Ureter (tissue), 1 donor: ENCODE results near the gene FOXK1. TPM values are rescaled to one million over a fixed set of nuclear protein-coding genes. Genes with fewer than 3 reads are reported as not detected.

Experiments used
- DNase-seq: peaks from one replicate; pipeline ENCODE4 v3.0.0-alpha.2; 2020; ENCODE audit warnings: low spot score
- total RNA-seq: library from RNA; stranded (reverse); gene quantifications from one replicate; pipeline ENCODE4 v1.2.4, GENCODE V29; 2023
- donor health status: DM: yes; HTN: yes; CAD: no.

The FOXK1 gene
- total RNA-seq, 1 donor from 2014 or later = 40.4 TPM

DNA sequence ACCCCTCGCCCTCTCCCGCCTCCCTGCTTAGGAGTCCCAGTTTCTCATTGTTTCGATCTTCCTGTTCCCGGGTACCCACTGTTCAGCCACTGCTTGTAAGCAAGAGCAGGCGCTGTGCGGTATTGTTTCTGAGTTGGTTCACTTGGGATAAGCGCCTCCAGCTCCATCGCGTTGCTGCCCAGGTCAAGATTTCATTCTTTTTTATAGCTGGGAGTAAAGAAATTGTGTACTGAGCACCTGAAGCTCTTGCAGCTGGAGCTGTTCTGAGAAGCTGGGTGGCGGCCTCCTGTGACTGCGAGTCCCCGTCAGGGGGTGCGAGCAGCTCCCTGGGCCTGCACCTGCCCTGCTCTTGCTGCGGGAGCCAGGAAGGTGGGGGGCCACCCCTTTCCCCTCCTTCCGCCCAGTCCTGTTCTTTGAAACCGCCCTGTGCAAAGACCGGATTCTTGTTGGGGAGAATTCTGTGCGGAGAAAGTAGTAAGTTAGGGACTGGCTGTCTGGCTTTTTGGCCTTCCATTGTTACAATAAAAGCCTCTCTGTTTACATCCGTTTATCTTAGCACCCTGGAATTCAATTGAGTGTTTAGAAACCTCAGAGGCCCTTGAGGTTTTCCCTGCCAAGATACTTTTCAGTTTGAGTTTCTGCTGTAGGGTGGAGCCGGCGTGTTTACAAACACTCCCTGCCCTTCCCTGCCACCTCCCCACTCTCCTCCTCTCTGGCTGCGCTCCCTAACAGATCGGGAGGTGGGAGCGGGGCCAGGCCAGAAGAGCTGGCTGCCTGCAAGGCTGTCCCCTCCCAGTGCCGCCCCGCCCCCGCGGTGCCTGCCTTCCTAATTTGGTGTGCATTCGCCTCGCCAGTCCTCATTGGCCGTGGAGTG, 62.5 kb downstream of the FOXK1 start:
- DNase-seq = peak; percentile 99

DNA sequence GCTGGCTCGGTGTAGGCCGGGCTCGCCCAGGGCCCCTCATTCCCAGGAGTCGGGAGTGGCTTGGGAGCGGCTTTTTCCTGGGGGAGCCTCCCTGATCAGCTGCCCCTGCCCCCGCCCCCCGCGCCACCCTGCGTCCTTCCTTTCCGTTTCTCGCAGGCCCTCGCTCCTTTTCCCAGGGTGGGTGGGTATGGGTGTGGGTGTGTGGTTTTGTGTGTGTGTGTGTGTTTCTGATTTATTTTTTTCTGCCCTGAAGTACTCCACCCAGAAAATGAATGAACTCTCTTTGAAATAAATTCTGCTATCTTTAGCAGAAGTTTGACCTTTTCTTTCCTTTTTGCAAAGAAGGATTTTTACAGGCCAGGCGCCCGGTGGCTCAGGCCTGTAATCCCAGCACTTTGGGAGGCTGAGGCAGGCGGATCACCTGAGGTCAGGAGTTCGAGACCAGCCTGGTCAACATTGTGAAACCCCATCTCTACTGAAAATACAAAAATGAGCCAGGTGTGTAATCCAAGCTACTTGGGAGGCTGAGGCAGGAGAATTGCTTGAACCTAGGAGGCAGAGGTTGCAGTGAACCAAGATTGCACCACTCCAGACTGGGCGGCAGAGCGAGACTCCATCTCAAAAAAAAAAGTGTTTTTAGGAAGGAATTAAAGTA, 63.3 kb downstream of the FOXK1 start:
- no peak for DNase-seq

DNA sequence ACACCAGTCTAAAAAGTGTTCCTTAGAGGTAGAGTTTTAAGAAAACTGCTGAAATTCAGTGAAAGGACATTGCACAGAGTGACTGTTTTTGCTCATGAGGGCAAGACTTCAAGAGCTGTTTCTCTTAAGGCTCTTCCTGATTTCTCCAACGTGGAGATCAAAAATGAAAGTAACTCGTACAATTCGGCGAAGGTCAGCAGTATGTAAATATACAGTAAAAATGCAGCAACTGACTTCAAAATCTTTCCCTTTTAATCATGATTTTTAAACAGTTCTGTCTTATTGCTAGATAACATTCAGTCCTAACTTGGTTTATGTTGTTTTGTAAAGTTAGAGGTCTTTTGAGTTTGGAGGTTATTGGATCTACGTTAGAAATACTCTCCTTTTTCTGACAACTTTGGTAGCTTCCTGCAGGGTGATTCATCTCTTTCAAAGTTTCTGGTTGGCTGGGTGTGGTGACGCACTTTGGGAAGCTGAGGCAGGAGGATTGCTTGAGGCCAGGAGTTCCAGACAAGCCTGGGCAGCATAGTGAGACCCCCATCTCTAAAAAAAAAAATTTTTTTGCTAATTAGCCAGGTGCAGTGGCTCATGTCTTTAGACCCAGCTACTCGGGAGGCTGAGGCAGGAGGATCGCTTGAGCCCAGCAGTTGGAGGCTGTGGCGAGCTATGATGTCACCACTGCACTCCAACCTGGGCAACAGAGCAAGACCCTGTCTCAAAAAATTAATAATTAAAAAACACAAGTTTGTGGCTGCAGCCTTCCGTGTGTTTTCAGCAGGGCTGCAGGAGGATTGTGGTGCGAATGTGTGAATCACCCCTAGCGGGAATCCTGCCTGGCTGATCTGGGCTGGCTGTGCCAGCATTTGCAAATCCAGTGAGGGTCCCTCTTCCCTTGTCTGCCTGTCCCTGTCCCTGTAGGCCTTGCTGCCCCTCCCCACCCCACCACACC, 64.2 kb downstream of the FOXK1 start:
- no peak for DNase-seq

DNA sequence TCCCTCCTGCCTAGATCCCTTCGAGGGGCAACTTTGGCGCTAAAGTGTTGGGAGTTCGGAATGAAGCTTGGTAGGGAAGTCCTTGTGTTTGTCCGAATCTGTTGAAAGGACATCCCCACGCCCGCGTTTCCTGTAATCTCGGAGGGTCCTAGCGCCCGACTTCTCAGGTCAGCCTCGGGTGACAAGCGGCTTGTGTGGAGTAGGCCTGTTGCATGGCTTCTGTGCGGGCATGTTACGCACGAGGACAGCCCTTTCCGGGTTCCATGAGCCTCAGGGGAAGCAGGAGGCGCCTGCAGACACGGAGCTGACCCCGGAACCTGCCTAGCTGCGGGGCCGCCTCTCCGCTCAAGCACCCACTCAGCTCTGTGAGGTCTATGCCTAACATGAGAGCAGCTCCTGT, 64.9 kb downstream of the FOXK1 start:
- no peak for DNase-seq

DNA sequence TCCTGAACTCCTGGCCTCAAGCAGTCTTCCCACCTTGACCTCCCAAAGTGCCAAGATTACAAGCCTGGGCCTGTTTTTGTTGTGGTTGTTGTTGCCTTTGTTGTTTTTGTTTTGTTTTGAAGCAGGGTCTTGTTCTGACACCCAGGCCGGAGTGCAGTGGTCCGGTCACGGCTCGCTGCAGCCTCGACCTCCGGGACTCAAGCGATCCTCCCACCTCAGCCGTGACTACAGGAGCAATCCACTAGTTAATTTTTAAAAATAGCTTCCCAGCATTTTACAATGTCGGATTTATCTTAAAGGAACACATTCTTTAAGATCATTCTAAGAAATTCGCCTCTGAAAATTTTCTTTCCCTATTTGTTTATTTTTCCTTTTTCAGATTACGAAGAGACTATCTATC, 65.7 kb downstream of the FOXK1 start:
- no peak for DNase-seq

DNA sequence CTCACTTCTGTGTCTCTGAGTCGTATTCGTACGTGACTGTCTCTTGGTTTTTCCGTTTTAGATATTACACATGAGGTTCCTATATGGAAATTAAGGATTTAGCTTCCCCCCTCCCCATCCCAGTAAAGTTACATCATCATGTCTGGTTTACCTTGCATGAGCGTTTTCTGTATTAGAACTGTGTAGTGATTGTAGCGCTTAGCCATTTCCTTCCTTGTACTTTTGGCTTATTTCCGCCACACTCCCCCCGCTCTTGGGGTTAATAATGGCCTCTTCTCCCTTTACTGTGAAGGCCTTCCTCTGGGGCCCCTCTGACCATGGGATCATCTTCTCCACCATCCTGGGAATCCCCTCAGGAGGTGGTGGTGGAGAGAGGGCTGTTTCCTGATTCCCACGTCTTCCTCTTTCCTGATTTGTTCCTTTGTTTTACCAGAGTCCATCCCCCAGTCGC, 66.2 kb downstream of the FOXK1 start:
- DNase-seq = no peak

DNA sequence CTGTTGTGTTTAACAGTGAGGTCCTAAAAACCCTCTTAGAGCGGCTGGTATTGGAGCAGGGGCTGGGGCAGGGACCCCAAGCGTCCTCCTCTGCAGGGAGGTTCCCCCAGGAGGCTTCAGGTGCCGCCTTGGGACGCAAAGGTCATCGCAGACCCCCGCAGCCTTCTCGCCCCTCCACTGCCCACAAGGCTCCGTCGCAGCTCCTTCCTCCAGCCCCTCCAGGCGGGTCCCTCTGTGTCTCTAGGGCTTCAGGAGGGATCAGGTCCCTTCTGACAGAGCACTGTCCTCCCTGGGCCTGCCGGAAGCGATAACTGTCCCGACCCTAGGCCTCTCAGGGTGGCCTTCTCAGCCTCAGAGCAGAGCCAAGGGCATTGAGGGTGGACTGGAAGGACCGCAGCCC, 67.3 kb downstream of the FOXK1 start:
- DNase-seq = no peak

DNA sequence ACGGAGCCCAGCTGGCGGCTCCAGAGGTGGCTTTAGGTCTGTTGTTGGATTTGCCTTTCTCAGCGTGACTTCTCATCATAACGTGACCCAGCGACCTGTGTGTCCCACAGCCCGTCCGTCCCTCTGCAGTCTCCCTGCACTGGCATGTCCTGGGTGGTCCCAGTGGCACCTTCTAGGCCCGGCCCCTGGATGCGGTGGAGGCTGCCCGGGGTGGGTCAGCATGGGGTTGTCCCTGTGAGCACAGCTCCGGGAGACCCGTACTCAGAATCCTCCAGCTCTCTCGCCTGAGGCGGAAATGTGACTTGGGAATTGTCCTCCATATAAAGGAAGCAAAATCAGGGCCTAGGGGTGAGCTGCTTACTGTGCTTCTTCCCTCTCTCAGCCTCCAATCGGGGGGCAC, 67.7 kb downstream of the FOXK1 start:
- DNase-seq = no peak

DNA sequence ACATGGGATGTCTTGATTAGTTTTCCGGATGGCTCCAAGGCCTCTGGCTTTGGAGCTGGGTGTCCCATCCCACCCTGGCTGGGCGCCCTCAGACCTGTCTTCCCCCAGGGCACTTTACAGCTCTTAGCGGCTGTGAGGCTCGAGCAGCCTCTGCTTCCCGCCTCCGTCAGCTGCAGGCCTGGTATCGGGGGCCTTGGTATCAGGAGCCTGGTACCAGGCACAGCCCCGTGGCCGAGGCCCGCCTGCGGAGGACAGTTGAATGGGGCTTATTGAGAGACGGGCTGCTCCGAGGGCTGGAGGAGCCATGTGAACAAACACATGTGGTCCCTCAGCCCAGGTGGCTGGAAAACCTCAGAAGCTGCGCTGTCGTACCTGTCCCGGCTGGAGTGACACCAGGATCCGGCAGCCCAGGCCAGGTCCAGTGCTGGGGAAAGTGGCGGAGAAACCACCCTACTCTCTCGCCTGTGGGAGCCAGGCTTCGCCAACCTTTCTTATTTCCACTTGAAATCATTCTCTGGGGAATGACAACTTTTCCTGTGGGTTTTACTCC, 69.4 kb downstream of the FOXK1 start:
- DNase-seq = no peak

DNA sequence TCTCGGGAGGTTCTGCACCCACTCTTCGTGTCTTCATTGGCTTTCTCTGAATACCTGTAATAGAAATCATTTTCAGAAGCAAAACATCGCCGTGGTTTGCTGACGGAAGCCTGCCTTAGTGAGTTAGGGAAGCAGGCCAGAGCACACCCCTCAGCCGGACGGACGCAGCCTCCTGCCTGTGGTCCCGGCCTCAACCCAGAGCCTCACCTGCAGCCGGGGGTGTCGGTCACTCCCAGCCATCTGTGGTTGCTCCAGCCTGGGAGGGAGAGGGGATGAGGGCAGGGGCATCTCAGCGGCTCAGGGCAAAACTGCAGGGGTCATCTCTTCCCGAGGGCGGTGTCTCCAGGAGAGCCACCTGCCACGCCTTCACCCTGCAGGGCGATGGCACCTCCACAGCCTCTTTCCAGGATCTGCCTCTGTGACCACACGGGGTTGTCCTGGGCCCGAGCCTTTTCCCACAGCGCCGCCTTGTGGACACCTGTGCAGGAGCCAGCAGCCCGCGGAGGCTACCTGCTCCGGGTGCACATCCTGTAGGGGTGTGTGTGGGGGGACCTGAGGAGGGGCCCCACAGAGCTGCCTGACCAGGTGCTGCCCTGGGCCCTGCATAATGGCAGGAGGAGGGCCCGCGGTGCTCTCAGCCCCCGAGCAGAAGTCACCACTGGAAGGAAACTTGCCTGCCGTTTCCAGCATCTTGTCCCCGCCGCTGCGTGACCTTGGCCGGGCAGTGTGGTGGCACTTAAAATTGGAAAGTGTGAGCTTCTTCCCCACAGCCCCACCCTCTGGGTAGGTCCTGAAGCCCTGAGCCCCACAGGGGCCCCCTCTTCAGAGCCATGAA, 71.7 kb downstream of the FOXK1 start:
- DNase-seq = peak; percentile 81

DNA sequence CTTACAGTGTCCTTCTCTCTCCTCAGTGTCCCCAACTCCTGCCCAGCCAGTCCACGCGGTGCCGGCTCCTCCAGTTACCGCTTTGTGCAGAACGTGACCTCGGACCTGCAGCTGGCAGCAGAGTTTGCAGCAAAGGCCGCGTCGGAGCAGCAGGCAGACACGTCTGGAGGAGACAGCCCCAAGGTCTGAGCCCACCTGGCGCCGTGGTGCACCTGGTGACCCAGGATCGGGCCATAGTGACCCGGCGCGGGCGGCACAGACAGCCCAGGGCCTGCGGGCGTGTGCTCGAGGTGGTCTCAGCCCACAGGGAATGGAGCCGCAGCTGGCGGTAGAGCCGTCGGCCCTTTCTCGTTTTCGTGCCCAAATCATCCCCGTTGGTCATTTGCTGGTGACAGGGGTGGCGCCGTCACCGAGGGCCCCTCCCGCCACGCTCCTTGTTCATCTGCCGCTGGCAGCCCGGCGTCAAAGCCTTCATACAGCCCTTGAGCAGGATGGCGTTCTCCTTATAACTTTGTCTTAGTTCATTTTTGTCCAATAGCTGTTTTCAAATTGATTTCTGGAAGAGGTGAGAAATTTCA, 72.4 kb downstream of the FOXK1 start:
- DNase-seq = no peak

DNA sequence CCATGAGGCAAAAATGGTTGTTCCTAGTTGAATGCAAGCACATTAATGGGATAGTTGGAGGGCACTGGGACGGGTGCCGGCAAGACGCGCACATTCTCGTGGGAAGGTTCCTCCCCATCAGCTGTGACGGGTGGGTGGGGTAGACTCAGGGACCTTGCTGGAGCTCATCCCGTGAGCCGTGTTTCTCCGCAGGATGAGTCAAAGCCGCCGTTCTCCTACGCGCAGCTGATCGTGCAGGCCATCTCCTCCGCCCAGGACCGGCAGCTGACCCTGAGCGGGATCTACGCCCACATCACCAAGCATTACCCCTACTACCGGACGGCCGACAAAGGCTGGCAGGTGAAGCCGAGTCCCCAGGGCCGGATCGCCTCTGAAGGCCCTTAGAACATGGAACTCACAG, 73.0 kb downstream of the FOXK1 start:
- no peak for DNase-seq

DNA sequence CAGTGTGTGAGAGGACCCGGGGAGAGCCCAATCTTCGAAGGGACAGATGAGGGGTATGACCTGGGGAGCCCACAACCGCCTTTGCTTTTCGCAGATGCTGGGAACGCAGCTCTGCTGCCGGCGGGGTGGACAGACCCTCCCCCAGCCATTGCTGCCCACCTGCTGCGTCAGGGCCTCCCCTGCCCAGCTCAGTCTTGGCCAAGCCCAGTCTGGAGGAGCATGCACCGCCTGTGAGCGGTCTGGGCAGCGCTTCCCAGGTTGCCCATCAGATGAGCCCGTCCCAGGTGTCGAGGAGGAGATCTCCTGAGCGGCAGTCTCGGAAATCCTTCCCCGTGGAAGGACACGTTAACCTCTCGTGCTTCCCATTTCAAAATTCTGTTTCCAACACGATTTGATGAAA, 76.0 kb downstream of the FOXK1 start:
- no peak for DNase-seq

DNA sequence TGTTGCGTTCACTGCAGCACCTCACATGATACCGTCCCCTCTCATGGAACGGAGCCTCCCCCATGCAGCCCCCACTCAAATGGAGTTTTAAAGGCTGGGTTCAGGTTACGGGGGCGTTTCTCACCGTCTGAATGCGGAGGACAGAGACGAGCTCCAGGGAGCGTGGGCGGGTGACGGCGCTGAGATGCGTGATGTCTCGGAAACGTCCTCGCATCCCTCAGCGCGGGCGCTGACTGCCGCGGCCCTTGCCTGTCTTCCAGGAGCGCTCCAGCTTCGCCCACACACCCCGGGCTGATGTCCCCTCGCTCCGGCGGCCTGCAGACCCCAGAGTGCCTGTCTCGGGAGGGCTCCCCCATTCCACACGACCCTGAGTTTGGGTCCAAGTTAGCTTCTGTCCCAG, 76.7 kb downstream of the FOXK1 start:
- DNase-seq = no peak

DNA sequence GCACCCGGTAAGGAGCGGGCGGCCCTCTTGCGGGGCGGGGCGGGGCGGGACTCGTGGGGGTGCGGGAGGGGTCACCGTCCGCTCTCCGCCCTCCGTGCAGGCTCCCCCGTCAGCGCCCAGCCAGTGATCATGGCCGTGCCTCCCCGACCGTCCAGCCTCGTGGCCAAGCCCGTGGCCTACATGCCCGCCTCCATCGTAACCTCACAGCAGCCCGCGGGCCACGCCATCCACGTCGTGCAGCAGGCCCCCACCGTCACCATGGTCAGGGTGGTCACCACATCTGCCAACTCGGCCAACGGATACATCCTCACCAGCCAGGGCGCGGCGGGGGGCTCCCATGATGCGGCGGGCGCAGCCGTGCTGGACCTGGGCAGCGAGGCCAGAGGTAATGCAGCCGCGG, 77.1 kb downstream of the FOXK1 start:
- no peak for DNase-seq

DNA sequence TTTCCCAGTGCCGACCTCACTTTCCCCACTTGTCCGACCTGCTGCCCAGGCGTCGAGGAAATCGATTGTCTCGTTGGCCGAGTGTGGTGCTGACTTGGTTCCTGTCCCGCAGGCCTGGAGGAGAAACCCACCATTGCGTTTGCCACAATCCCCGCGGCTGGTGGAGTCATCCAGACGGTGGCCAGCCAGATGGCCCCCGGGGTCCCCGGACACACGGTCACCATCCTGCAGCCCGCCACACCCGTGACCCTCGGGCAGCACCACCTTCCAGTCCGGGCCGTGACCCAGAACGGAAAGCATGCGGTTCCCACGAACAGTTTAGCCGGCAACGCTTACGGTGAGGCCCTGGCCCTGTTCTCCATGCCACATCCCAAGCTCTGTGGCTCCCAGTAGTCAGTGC, 78.9 kb downstream of the FOXK1 start:
- DNase-seq = no peak

DNA sequence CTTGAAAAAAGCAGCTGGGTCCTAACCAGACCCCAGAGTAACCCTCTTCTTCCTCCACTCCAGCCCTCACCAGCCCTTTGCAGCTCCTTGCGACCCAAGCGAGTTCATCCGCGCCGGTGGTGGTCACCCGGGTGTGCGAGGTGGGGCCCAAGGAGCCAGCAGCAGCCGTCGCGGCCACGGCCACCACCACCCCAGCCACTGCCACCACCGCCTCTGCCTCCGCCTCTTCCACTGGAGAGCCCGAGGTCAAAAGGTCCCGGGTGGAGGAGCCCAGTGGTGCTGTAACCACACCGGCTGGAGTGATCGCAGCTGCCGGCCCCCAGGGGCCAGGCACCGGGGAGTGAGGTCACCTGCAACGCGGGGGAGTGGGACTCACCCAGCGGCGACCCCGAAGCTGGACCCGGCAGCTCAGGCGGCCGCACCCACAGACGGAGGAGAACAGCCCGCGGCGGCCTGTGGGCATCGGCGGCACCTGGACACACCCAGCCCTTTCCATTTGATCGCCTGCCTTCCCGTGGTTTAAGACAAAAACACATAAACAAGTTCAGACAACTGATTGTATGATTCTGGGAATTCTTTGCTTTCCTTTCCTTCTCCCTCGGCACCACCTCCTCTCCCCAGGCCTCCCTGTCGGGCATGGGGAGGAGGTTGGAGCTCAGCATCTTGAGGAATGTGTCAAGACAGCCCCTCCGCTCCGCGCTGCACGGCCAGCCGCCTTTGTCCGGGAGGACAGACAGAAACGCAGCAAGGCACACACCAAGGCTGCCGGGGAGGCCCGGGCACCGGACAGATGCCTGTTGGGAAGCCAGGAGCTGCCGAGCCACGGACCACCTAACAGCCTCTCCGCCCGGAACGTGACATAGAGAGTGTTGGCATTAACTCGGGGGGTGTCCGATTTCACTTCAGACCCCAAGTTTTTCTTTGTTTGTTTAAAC, 80.3 kb downstream of the FOXK1 start:
- DNase-seq = no peak

DNA sequence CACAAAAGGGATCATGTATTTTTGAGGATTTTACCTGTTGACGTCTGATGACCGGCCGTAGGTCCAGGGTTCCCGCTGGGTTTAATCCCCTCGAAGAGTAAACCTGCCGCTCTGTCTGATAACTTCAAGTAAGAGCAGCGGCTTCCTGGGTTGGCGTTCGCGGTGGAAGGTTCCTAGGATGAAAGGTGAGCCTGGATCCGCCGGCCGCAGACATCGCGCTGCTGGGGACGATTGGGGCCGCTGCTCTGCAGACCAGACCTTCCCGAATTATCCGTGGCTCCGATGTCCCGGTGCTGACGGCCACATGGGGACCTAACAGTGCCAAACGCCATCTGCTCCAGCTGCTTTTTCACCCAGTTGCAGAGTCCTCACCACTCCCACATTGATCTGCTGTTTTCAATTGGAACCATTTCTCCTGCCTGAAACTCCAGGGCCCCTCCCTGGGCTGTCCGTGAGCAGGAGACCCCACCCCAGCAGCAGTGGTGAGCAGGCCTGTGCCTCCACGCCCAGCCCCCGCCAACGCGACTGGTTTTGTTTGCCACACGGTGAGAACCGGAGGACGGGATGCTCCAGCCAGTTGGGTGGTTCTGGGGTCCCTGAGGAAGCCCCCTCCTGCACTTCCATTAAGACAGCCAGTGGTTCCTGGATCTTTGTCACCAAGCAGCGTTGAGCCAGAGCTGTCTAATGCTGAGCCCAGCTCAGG, 81.1 kb downstream of the FOXK1 start:
- DNase-seq = no peak

DNA sequence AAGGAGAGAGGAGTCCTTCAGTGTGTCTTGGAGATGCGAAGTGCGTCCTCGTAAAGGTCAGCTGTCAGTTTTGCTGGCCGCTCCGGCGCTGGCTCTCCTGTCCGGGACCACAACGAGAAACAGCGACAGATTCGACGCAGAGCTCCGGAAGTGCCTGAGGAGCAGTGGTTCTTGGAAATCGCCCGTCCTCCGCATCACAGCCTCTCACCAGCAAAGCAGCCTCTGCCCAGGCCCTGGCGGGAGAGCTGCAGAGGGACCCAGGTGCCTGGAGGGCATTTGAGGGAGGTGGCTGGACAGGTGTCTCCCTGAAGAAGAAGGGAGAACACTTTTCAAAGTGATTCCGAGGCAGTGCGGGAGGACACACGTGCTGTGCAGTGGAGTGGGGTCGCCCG, 81.7 kb downstream of the FOXK1 start:
- DNase-seq = no peak
